ENCODE data around the gene ARL15.

ARL15 gene

DNA sequence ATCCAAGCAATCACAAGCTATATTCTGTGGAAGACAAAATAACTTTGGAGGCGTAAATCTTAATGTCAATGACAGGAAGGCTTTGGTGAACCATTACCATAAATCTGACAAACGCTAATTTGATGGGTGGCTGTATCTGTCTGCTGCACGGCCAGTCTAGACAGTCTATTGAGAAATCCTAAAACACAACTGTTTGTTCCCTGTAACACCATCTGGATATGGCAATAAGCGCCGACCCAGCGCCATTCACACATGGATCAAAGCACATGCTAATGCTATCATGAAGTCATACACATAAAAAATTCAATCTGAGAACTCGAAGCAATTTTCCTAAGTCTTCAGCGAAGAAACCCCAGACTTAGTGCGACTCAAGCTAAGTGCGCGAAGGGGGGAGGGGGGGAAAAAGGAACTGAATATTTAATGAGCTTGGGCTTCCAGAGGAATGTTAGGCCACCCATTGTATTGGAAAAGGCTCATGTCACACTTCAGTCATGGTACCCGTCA lies 95.1 kb downstream of the ARL15 start:
- no peak overlapping the region for H3K4me3 ChIP-seq (ENCODE audit: low read length)
- TF ChIP-seq, protein P1, sequence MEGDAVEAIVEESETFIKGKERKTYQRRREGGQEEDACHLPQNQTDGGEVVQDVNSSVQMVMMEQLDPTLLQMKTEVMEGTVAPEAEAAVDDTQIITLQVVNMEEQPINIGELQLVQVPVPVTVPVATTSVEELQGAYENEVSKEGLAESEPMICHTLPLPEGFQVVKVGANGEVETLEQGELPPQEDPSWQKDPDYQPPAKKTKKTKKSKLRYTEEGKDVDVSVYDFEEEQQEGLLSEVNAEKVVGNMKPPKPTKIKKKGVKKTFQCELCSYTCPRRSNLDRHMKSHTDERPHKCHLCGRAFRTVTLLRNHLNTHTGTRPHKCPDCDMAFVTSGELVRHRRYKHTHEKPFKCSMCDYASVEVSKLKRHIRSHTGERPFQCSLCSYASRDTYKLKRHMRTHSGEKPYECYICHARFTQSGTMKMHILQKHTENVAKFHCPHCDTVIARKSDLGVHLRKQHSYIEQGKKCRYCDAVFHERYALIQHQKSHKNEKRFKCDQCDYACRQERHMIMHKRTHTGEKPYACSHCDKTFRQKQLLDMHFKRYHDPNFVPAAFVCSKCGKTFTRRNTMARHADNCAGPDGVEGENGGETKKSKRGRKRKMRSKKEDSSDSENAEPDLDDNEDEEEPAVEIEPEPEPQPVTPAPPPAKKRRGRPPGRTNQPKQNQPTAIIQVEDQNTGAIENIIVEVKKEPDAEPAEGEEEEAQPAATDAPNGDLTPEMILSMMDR (IDR thresholded peaks at IDR 0.05; ENCODE audit: insufficient read depth, low read depth, low read length, missing control alignments): no peak
- DNase-seq (ENCODE audit: low read depth): no peak

- no peak for DNase-seq (ENCODE audit: low read depth)
- no peak overlapping the region for H3K4me3 ChIP-seq (ENCODE audit: low read length)
- TF ChIP-seq, protein P1 (IDR thresholded peaks at IDR 0.05; ENCODE audit: insufficient read depth, low read depth, low read length, missing control alignments): no peak
Observed at GRCh38 chr5:54214722-54215121, 95.7 kb downstream of the ARL15 start.

- DNase-seq (ENCODE audit: low read depth): peak; percentile 15
- TF ChIP-seq, protein P1 (IDR thresholded peaks at IDR 0.05; ENCODE audit: insufficient read depth, low read depth, low read length, missing control alignments): no peak
- H3K4me3 ChIP-seq (ENCODE audit: low read length): no peak overlapping the region
Observed at GRCh38 chr5:54212331-54212730, 98.0 kb downstream of the ARL15 start.

DNA sequence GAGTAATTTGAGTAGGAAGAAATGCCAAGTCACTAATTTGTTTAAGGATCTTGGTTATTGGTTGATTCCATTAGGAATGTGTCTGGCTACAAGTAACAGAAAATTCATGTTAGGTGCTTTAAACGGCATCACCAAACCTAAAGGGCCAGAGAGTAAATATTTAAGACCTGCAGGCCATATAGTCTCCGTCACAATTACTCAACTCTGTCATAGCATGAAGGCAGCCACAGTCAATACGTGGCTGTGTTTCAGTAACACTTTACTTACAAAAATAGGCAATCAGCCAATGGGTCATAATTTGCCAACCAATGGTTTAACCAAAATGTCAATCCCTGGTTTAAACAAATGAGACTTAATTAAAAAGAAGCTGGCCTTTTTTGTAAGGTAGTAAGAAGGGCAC lies 98.5 kb downstream of the ARL15 start:
- TF ChIP-seq, protein P1 (IDR thresholded peaks at IDR 0.05; ENCODE audit: insufficient read depth, low read depth, low read length, missing control alignments): no peak
- no peak for DNase-seq (ENCODE audit: low read depth)
- H3K4me3 ChIP-seq (ENCODE audit: low read length): no peak overlapping the region

DNA sequence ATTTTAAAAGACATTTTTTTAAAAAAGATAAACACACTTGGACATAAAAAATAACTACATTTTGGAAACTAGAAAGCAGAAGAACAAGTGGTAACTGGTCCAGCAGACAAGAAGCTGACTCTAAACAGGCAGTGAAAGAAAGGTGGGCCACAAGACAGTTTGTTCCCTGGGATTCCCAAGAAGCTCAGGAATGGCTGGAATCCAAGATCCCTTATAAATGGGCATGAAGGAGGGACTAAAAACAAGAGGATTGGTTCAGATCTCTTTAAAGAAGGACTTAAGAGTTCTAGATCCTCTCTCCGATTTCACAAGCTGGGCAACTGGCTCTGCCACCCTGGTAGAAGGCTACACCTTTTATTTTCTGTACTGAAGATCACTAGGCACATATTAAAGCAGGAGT lies 102.8 kb downstream of the ARL15 start:
- no peak for DNase-seq (ENCODE audit: low read depth)
- TF ChIP-seq, protein P1 (IDR thresholded peaks at IDR 0.05; ENCODE audit: insufficient read depth, low read depth, low read length, missing control alignments): no peak
- H3K4me3 ChIP-seq (ENCODE audit: low read length): no peak overlapping the region

DNA sequence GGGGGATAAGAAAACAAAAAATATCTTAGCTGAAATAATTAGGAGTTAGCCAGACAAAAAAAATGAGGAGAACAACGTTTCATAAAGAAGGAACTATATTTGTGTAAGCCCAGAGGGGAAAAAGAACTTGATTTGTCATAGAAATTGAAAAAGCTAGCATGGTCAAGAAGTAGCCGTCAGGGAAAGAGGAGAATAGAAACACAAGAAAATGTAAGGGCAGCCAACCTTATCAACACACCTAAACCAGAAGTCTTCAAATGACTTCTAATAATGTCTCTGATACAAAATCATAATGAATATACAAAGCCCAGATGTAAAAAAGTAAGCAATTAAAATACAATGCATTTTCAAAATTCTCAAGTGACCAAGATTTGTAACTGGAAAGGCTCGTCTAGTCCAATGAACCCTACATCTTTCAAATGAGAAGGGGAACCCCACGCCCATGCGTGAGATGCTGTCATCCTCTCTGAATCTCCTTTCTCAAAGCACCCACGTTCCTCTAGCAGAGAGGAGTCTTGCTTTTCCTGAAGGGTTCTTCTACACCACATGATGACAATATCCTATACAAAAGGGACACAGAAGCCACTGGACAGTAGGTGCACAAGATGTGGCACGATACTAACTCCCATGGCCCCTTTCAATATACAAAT lies 103.7 kb downstream of the ARL15 start:
- TF ChIP-seq, protein P1 (IDR thresholded peaks at IDR 0.05; ENCODE audit: insufficient read depth, low read depth, low read length, missing control alignments): no peak
- no peak overlapping the region for H3K4me3 ChIP-seq (ENCODE audit: low read length)

DNA sequence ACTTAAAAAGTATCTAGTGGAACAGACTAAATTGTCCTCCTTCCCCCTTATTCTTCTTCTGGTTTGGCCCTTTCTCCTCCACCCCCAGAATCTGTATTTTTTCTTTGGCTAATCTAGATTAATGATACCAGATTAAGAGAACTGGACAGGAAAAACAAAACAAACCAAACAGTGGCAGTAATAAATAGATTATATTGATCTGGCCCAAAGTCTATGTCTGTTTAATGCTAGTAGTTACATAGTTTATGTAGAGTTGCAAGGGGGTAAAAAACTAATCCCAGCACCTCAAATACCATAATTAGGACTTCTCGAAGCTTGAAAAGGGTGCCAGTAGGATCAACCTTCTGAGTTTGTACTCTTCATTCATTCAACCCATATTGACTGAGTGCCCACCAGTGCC lies 104.5 kb downstream of the ARL15 start:
- H3K4me3 ChIP-seq (ENCODE audit: low read length): no peak overlapping the region
- DNase-seq (ENCODE audit: low read depth): no peak
- TF ChIP-seq, protein P1 (IDR thresholded peaks at IDR 0.05; ENCODE audit: insufficient read depth, low read depth, low read length, missing control alignments): no peak

More for the DNA sequence above, 103.7 kb downstream of the ARL15 start:
- DNase-seq (ENCODE audit: low read depth): no peak
